NCI-H446 treated with DMSO at 0.1 percent for 48 hours (cell line): Measurements from ENCODE around the gene CDH15.

ENCODE experiments used
- DNase-seq: peaks from one replicate; lab custom pipeline; 2025; lab: John Stamatoyannopoulos, UW

CDH15 gene, protein sequence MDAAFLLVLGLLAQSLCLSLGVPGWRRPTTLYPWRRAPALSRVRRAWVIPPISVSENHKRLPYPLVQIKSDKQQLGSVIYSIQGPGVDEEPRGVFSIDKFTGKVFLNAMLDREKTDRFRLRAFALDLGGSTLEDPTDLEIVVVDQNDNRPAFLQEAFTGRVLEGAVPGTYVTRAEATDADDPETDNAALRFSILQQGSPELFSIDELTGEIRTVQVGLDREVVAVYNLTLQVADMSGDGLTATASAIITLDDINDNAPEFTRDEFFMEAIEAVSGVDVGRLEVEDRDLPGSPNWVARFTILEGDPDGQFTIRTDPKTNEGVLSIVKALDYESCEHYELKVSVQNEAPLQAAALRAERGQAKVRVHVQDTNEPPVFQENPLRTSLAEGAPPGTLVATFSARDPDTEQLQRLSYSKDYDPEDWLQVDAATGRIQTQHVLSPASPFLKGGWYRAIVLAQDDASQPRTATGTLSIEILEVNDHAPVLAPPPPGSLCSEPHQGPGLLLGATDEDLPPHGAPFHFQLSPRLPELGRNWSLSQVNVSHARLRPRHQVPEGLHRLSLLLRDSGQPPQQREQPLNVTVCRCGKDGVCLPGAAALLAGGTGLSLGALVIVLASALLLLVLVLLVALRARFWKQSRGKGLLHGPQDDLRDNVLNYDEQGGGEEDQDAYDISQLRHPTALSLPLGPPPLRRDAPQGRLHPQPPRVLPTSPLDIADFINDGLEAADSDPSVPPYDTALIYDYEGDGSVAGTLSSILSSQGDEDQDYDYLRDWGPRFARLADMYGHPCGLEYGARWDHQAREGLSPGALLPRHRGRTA

GRCh38 chr16:89171216-89172170, at the start of gene CDH15:
Gene CDH15, plus strand, starts transcription at chr16:89171748. Its CDS starts 84 bp downstream, at chr16:89171832.
- peak; percentile 87 for DNase-seq

DNA sequence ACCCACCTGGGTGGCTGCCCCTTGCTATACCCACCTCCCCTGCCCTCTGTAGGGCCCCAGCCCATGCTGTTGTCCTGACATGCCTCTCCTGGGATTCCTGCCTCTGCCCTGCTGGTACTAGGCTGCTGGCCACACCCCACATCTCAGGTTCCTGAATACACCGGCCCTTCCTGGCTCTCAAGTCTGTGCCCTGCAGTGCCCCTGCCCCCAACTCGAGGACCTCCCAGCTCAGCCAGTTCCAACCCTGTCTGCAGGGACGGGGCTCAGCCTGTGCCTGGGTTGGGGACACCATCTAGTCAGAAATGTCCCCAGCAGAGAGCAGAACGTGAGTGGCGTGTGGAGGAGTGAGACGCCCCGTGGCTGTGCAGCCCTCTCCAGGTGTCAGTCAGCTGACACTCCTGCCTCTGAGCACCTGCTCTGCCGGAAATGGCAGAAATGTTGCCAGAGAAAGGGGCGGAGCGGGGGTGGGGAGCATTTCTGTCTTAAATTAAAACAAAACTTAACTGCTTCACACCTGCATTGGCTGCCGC, 49.2 kb upstream of the CDH15 start:
- no peak for DNase-seq

DNA sequence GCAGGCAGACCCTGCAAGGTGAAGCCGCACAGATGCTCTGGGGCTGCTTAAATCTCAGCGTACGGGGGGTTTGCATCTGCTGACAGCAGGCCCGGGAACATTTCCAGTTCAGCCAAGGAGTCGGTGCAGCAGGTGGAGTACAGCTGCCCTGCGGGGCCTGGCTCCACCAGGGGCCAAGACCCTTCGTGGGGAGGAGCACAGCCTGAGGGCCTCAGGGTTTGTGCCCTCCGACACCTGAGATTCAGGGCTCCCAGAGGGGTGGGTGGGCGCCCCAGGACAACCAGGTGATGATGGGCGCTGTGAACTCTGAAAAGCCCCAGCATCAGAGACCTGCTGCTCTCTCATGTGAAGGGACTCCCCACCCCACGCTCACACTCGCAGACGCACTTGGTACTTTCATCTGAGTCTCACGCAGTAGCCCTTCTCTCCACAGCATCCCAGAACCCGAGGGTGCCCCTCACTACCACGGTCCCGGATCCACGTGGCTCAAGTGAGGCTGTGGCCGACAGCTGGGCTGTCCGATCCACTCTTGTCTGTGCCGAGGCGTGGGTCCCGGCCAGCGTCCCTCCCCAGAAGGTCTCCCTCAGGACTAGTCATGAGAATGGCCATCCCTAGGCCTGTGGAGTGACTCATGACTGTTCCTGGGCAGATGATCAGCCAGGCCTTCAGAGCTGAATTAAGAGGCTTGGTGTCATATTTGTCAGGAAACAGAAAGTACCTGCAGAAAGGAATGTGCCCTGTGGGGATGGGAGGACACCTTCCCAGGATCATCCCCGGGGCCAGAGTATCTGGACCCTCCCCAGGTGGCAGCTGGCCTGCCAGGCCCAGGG, 48.3 kb upstream of the CDH15 start:
- DNase-seq, result no peak

- no peak for DNase-seq
These were observed 47.8 kb upstream of the CDH15 start for GRCh38 chr16:89123831-89124100.

DNA sequence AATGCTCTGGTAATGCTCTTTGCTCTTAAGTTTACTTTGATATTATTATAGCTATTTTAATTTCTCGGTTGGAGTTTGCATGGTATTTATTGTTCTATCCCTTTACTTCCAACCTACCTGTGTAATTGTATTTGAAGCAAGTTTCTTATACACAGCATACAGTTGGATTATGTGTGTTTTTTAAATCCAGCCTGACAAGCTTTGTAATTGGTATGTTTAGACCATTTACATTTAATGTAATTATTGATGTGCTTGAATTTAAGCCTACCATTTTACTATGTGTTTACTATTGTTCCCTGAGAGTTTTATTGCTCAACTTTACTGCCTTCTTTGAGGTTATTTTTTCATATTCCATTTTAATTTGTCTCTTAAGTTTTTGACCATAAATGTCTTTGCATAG, 42.2 kb upstream of the CDH15 start:
- DNase-seq, result no peak

DNA sequence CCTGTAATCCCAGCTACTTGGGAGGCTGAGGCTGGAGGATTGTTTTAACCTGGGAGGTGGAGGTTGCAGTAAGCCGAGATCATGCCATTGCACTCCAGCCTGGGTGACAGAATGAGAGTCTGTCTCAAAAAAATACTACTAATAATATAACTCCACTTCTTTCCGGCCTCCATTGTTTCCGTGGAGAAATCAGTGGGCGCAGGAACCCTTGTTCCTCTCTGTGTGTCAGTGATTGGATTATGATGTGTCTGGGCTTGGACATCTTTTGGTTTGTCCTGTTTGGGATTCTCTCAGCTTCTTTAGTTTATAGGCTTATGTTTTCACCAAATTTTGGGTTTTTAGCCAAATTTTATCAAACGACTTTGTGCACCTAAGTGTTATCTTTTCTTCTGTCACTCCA, 41.1 kb upstream of the CDH15 start:
- no peak for DNase-seq

GRCh38 chr16:89131783-89132182, 39.8 kb upstream of the CDH15 start:
- no peak for DNase-seq

- DNase-seq, result no peak
These were observed 39.1 kb upstream of the CDH15 start for GRCh38 chr16:89132194-89133005.

GRCh38 chr16:89133457-89134127, 38.0 kb upstream of the CDH15 start:
- DNase-seq, result no peak

GRCh38 chr16:89134269-89134668, 37.3 kb upstream of the CDH15 start:
- no peak for DNase-seq

GRCh38 chr16:89135166-89135565, 36.4 kb upstream of the CDH15 start:
- DNase-seq, result no peak

DNA sequence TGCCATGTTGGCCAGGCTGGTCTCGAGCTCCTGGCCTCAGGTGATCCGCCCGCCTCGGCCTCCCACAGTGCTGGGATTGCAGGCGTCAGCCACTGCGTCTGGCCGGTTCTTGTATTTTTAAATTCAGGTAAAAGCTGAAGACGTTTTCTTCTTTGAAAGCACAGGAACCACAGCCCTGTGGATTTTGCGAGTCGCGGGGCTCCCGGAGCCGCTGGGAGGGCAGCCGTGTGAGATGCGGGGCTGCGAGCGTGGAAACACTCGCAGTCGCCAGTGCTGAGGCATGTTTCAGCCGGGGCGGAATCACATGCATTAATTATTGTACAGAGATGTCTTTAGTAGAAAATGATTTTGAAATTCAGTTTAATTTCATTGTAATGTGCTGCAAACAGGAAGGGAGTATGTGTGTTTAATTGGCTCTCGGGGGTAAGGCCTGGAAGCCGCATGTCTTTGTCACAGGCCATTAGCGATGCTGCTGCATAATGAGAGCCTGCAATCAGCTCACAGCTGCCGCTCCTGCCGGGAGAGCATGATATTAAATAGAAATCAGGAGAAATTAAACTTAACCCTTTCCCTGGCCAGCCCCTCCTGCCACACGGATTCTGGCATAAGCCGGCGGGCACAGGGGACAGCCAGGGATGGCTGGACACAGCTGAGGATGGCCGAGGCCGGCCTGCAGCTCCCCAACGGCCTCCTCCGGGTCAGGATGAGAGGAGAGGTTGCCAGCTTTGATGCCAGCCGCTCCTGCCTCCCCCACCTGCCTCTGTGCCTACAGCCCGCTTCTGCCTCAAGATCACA, 35.4 kb upstream of the CDH15 start:
- no peak for DNase-seq

DNA sequence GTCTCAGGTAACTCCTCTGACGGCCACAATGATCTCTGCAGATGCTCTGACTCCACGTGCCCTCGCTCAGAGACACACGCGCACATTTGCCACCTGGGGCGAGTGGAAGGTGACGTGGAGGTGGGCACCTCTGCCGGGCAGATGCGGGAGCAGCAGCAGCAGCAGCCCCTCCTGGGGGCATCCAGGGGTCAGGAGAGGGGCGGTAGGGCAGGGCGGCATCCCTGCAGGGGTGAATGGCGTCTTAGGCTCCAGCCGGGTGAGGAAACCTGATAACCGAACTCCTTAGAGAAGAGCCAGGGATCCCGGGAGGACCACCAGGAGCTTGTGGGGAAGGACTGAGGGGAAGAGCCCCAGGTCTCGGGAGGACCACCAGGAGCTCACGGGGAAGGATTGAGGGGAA, 34.6 kb upstream of the CDH15 start:
- DNase-seq, result no peak

DNA sequence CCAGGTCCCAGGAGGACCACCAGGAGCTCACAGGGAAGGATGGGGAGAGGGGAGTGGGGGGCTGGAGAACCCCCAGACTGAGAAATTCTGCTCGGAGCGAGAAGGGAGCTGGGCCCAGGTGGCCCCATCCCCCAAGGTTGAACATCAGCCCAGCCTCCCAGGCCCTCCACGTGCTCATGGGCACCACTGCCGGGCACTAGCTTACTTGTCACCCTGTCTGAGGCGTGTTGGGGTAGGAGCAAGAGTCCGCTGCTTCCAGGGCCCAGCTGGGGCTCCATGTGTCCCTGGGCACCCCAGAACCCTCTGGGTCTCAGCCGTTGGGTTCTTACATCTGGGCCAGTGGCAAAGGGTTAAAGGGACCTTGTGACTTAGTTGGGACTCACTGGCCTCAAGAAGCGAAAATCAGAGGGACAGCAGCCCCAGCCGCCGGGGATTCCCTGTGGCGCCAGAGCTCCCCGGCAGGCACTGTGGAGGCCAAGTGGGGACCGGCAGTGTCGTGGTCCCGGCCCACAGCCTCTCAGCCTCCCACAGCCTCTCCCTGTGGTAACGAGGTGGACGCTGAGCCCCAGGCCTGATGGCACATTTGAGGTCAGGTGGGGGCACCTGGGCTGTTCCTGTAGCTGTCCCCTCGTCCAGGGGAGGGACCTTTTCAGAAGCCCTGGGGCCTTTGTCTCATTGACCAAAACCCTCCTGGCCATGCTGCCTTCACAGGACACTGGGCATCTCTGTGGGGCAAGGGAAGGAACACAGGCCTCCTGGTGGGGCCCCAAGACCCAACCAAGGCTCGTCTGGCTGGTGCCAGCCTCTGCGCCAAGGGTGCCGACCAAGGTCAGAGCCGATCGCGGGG, 33.7 kb upstream of the CDH15 start:
- no peak for DNase-seq

- no peak for DNase-seq
These were observed 33.1 kb upstream of the CDH15 start for GRCh38 chr16:89138513-89138795.

DNA sequence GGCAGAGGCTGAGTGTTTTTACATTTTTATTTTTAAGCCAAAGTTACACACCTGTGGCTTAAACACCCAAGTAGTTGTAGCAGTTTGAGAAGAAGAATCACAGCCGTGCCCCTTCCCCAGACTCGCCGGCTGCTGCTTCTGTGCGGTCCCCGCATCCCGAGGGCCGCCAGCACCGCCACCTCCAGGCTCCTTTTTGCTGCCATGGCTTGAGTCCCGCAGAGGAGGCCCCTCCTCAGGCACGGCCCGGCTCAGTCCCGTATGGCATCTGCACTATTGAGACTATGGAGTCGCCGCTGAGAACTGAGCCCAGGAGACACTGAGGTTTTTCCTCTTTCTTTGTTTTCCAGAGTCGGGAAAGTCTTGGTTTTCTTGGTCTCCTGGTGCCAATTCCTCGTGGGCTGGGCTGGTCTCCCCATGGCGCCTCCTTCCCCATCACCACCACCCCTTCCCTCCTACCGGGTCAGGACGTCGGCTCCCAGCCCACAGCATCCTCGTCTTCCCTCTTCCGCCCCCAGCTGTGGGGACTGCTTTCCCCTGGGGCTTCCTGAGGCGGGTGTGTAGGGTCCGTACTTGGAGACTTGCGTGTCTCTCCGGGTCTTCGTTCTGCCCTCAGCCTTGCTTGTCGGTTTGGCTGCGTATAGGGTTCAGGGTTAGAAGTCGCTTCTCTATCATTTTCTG, 32.6 kb upstream of the CDH15 start:
- DNase-seq, result no peak

DNA sequence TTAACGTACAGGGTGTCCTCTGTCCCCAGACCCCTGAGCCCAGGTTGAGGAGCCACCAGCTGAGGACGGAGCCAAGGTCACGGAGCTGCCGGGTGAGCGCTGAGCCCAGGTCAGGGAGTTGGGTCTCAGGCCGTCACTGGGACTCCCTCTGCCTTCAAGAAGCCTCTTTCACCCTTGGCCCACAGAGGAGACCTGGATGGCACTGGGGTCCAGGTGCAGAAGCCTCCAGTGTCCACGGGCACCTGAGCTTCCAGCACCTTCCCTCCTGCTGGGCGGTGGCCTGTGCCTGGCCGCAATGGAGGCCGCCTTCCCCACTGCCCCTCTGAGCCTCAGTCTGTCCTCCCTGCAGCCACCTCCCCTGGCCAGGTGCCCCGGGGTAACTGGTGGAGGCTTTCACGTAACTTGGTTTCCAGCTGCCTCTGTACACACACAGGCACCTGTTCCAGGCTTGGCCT, 31.6 kb upstream of the CDH15 start:
- no peak for DNase-seq

DNA sequence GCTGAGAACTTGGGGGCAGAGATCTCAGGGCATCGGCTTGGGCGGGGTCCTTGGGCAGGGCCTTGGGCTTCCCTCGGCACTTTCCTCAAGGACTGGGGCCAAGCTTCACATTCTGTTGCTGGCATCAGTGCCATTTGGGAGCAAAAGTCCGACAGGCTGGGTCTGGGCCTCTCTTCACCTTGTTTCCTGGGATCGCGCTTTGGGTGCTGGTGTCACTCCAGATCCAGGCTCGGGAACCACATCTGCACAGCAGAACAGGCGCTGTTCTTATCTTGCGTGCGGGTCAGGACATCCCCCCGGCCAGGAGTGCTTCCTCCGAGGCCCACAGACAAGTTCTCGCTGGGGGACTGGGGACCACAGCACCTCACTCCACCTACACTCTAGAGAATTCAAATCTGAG, 31.1 kb upstream of the CDH15 start:
- DNase-seq, result no peak
